GM21576 (cell line): ENCODE results near the gene CENPF.
"Not testable (repeated sequence)": the region's sequence is repeated elsewhere in the genome, so short reads cannot be mapped to it uniquely, and the experiment has no call there.

ENCODE experiments used
- ATAC-seq: cut with Tn5 transposase; IDR thresholded peaks from one replicate; pipeline ENCODE4 v1.9.1; 2021; ENCODE audit warnings: mild to moderate bottlenecking, moderate library complexity; ENCODE audit not compliant: unreplicated experiment

The CENPF gene

GRCh38 chr1:214658175-214658574 is 55.2 kb downstream of the CENPF start:
- ATAC-seq, result no peak

- ATAC-seq, result no peak
Observed at GRCh38 chr1:214658785-214659184, 55.8 kb downstream of the CENPF start.

- no peak for ATAC-seq
Observed at GRCh38 chr1:214660190-214660589, 57.2 kb downstream of the CENPF start.

GRCh38 chr1:214660900-214661299 is 57.9 kb downstream of the CENPF start:
- no peak for ATAC-seq

GRCh38 chr1:214662223-214662785 is 59.3 kb downstream of the CENPF start:
- ATAC-seq, result no peak

- ATAC-seq, result no peak
Observed at GRCh38 chr1:214664651-214665433, 61.8 kb downstream of the CENPF start.

- no peak for ATAC-seq
Observed at GRCh38 chr1:214665606-214666110, 62.7 kb downstream of the CENPF start.

- no peak for ATAC-seq
Observed at GRCh38 chr1:214666674-214667073, 63.7 kb downstream of the CENPF start.

- no peak for ATAC-seq
Observed at GRCh38 chr1:214670098-214670497, 67.1 kb downstream of the CENPF start.

- not testable (repeated sequence) for ATAC-seq
Observed at GRCh38 chr1:214673029-214673428, 70.0 kb downstream of the CENPF start.

- ATAC-seq, result no peak
Observed at GRCh38 chr1:214673576-214673975, 70.6 kb downstream of the CENPF start.

- ATAC-seq, result not testable (repeated sequence)
Observed at GRCh38 chr1:214675524-214675923, 72.5 kb downstream of the CENPF start.

- ATAC-seq, result no peak
Observed at GRCh38 chr1:214676747-214677146, 73.8 kb downstream of the CENPF start.

GRCh38 chr1:214677945-214678344 is 75.0 kb downstream of the CENPF start:
- ATAC-seq, result no peak

GRCh38 chr1:214678386-214678785 is 75.4 kb downstream of the CENPF start:
- ATAC-seq, result no peak

GRCh38 chr1:214683621-214684020 is 80.6 kb downstream of the CENPF start:
- no peak for ATAC-seq

- ATAC-seq, result no peak
Observed at GRCh38 chr1:214685906-214686305, 82.9 kb downstream of the CENPF start.

GRCh38 chr1:214686497-214686896 is 83.5 kb downstream of the CENPF start:
- ATAC-seq, result no peak

- no peak for ATAC-seq
Observed at GRCh38 chr1:214688891-214689290, 85.9 kb downstream of the CENPF start.

GRCh38 chr1:214694769-214695168 is 91.8 kb downstream of the CENPF start:
- no peak for ATAC-seq

GRCh38 chr1:214698559-214698958 is 95.6 kb downstream of the CENPF start:
- ATAC-seq, result no peak

- ATAC-seq, result no peak
Observed at GRCh38 chr1:214700437-214700836, 97.4 kb downstream of the CENPF start.
